Vagina (tissue), 2 donors: ENCODE results near the gene ATP6V0A1. TPM values are rescaled to one million over a fixed set of nuclear protein-coding genes. Genes with fewer than 3 reads are reported as not detected.

Source experiments
- DNase-seq, 2 donors: peaks; one replicate each; pipeline ENCODE4 v3.0.0-alpha.2; 2017; ENCODE audit errors: extremely low spot score in 2 of 2
- H3K27ac ChIP-seq: fragments of 200-600 bp; sonication (generic); one replicate; pipeline ENCODE4 v1.5.1; 2019
- H3K27me3 ChIP-seq: fragments of 200-600 bp; sonication (generic); one replicate; pipeline ENCODE4 v1.5.1; 2019
- H3K36me3 ChIP-seq, 2 donors: fragments of 200-600 bp; sonication (generic); one replicate each; pipeline ENCODE4 v1.5.1; 2017 to 2019
- H3K4me1 ChIP-seq: fragments of 200-600 bp; sonication (generic); one replicate; pipeline ENCODE4 v1.5.1; 2019
- H3K4me3 ChIP-seq, 2 donors: fragments of 200-600 bp; sonication (generic); 1 replicate in 1 of 2; 2 replicates in 1 of 2; pipeline ENCODE4 v1.5.1; 2016 to 2019
- H3K9me3 ChIP-seq: fragments of 200-600 bp; sonication (generic); one replicate; pipeline ENCODE4 v1.5.1; 2019
- POLR2A ChIP-seq, 2 donors: fragments of 450-650 bp; IDR thresholded peaks; one replicate each; pipeline ENCODE4 v1.6.1; 2017; ENCODE audit warnings: antibody characterized with exemption in 2 of 2, mild to moderate bottlenecking in 2 of 2, moderate library complexity in 2 of 2
- POLR2AphosphoS5 ChIP-seq, 2 donors: sonication (generic); formaldehyde crosslinking; IDR thresholded peaks; one replicate each; pipeline ENCODE4 v1.9.0; 2017; ENCODE audit warnings: antibody characterized with exemption in 2 of 2, mild to moderate bottlenecking in 2 of 2, low read depth in 1 of 2; ENCODE audit not compliant: insufficient read depth in 1 of 2
- intact Hi-C: fragments of 100-400 bp; cut with DNase I; formaldehyde crosslinking; loops from one replicate; pipeline ENCODE4 v1.15.1; 2023
- total RNA-seq: library from RNA; depleted of rRNA; stranded (reverse); fragments of >200 nt; gene quantifications from one replicate; pipeline ENCODE4 v1.2.3, GENCODE V29; 2016
- TF ChIP-seq, protein P1 (sequence below), 3 experiments: fragments of 450-650 bp in 2 of 3; fragments of 200-600 bp in 1 of 3; sonication (generic) in 1 of 3; IDR thresholded peaks; one replicate each; pipeline ENCODE4 v1.5.1; 2017 to 2019; ENCODE audit warnings: antibody characterized with exemption in 3 of 3, mild to moderate bottlenecking in 2 of 3, moderate library complexity in 2 of 3

Gene ATP6V0A1
- total RNA-seq, 1 donor from 2014 or later: 72.4 TPM

DNA sequence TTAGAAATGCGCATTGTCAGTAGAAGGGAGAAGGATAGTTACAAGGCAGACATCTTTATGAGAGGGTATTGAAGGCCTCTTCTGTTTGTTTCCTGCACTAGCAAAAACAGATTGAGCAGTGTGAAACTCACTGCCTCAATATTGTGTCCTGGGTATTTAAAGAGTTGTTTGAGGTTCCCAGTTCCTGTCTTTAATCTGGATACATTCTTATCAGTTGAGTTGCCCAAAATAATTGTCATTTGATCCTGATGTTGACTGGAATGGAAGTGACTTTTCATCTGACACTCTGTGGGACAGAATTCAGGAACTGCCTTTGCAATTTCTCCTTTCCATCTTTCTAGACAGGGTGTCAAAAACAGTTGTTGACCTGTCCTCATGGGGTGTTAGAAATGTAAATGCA lies 1.7 kb downstream of the ATP6V0A1 start:
- no peaks in the 10 kb centered on the region for H3K9me3 ChIP-seq
- peaks cover 0 to 17% of the 10 kb centered on the region in 2 donors for H3K36me3 ChIP-seq
- H3K4me1 ChIP-seq: peaks cover 41% of the 10 kb centered on the region
- H3K27ac ChIP-seq: no peak overlapping the region
- intact Hi-C loops: no loop called here
- DNase-seq: no peak
- peak overlapping the region; percentile 58 to 77 for H3K4me3 ChIP-seq
- no peaks in the 10 kb centered on the region for H3K27me3 ChIP-seq
- TF ChIP-seq POLR2AphosphoS5 (IDR thresholded peaks at IDR 0.05; ENCODE audit: insufficient read depth in 1 of 2, low read depth in 1 of 2) (no peak), POLR2A (IDR thresholded peaks at IDR 0.05) (no peak)
- TF ChIP-seq, protein P1, sequence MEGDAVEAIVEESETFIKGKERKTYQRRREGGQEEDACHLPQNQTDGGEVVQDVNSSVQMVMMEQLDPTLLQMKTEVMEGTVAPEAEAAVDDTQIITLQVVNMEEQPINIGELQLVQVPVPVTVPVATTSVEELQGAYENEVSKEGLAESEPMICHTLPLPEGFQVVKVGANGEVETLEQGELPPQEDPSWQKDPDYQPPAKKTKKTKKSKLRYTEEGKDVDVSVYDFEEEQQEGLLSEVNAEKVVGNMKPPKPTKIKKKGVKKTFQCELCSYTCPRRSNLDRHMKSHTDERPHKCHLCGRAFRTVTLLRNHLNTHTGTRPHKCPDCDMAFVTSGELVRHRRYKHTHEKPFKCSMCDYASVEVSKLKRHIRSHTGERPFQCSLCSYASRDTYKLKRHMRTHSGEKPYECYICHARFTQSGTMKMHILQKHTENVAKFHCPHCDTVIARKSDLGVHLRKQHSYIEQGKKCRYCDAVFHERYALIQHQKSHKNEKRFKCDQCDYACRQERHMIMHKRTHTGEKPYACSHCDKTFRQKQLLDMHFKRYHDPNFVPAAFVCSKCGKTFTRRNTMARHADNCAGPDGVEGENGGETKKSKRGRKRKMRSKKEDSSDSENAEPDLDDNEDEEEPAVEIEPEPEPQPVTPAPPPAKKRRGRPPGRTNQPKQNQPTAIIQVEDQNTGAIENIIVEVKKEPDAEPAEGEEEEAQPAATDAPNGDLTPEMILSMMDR (IDR thresholded peaks at IDR 0.05): no peak

DNA sequence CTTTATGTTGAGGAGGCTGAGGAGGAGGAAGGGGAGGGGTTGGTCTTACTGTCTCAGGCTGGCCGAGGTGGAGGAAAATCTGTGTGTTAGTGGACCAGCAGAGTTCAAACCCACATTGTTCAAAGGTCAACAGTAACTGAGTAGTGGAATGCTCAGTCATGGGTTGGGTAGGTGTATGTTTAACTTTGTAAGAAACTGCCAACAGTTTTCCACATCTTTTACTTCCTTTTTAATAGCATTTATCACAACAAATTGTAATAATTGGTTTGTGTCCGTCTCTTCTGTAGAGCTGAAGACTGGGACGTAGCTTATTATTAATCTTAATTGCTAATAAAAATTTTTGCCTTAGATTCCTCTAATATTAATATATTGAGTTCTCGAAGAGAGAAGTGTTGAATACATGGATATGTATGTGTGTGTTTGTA lies 5.3 kb downstream of the ATP6V0A1 start:
- Histone ChIP-seq H3K36me3 (peaks cover 0 to 40% of the 10 kb centered on the region in 2 donors), H3K27me3 (no peaks in the 10 kb centered on the region), H3K9me3 (no peaks in the 10 kb centered on the region), H3K4me1 (peaks cover 16% of the 10 kb centered on the region), H3K27ac (no peak overlapping the region), H3K4me3 (no peak overlapping the region)
- DNase-seq: no peak
- intact Hi-C loops: no loop called here
- TF ChIP-seq POLR2A (IDR thresholded peaks at IDR 0.05) (no peak), POLR2AphosphoS5 (IDR thresholded peaks at IDR 0.05; ENCODE audit: insufficient read depth in 1 of 2, low read depth in 1 of 2) (no peak)
- TF ChIP-seq, protein P1 (IDR thresholded peaks at IDR 0.05): no peak

DNA sequence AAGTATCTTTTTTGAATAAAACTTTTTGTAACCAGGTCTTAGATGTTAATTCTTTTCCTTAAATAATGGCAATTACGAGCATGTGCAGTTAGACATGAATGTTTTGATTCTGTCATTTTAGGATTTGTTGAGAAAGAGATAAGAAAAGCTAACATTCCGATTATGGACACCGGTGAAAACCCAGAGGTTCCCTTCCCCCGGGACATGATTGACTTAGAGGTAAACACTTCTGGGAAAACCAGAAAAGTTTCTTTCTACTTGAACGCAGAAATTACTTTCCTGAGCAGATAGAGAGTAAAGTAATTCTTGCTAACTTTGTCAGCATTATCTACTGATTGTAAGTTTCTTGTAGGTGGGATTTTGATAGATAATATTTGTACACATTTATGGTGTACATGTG lies 9.2 kb downstream of the ATP6V0A1 start:
- TF ChIP-seq POLR2A (IDR thresholded peaks at IDR 0.05) (no peak), POLR2AphosphoS5 (IDR thresholded peaks at IDR 0.05; ENCODE audit: insufficient read depth in 1 of 2, low read depth in 1 of 2) (no peak)
- TF ChIP-seq, protein P1 (IDR thresholded peaks at IDR 0.05): no peak
- Histone ChIP-seq H3K4me3 (no peak overlapping the region), H3K9me3 (no peaks in the 10 kb centered on the region), H3K27me3 (no peaks in the 10 kb centered on the region), H3K36me3 (peaks cover 0 to 44% of the 10 kb centered on the region in 2 donors), H3K27ac (no peak overlapping the region), H3K4me1 (no peaks in the 10 kb centered on the region)
- DNase-seq: no peak
- intact Hi-C loops: no loop called here

DNA sequence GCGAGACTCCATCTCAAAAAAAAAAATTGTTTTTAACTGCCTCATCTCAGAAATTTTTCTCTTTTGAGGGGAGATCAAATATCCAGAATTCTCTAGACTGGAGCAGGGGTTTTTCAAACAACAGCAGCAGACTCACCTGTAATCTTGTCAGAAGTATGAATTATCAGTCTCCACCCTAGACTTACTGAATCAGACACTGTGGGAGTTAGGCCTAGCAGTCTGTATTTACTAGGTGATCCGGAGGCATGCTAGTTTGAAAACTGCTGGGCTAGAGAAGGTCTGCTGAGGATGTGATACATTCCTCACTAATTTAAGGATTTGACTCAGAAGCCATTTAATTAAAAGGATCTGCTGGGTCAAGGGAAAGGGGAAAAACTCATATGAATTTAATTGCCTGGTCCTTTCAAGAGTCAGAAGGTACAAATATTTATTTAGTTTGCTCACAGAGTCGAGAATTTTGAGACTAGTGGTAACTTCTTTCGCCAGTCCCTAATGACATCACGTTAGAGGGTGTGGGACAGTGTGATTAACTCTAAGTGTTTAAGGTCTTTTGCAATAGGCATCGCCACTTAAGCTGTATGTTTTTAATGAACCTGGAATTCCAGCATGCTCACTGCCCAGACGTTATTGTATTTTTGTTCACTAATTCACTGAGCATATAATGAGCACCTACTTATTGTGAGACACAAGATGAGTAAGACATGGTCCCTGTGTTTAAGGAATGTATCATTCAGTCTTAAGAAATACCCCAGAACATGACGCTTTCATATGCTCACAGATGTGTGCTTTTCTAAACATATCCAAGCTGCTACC lies 14.2 kb downstream of the ATP6V0A1 start:
- Histone ChIP-seq H3K36me3 (peaks cover 0 to 40% of the 10 kb centered on the region in 2 donors), H3K27ac (no peak overlapping the region), H3K4me3 (no peak overlapping the region)

More for the DNA sequence above, 14.2 kb downstream of the ATP6V0A1 start:
- TF ChIP-seq, protein P1 (IDR thresholded peaks at IDR 0.05): no peak
- no peak for TF ChIP-seq POLR2AphosphoS5 (IDR thresholded peaks at IDR 0.05; ENCODE audit: insufficient read depth in 1 of 2, low read depth in 1 of 2)
- TF ChIP-seq POLR2A (IDR thresholded peaks at IDR 0.05): no peak
- H3K4me1 ChIP-seq: peaks cover 6% of the 10 kb centered on the region
- H3K9me3 ChIP-seq: no peaks in the 10 kb centered on the region
- H3K27me3 ChIP-seq: no peaks in the 10 kb centered on the region
- DNase-seq: no peak
- intact Hi-C loops: no loop called here
